Gastrocnemius medialis (tissue), 4 donors: ENCODE data around the gene C2orf74. TPM values are rescaled to one million over a fixed set of nuclear protein-coding genes. Genes with fewer than 3 reads are reported as not detected.

Experiments
- ATAC-seq, 2 donors: fragments of 150-250 bp; one replicate each; pipeline ENCODE4 v1.9.1; 2016
- DNase-seq, 2 donors: peaks; one replicate each; pipeline ENCODE4 v3.0.0-alpha.2; 2019
- H3K27ac ChIP-seq, 4 donors: fragments of 200-600 bp; sonication (generic); 1 replicate in 1 of 4; 2 replicates in 3 of 4; pipeline ENCODE4 v1.5.1; 2016 to 2018; ENCODE audit warnings: mild to moderate bottlenecking in 2 of 4, moderate library complexity in 1 of 4
- H3K27me3 ChIP-seq, 3 donors: fragments of 200-600 bp; sonication (generic) in 2 of 3; 1 replicate in 1 of 3; 2 replicates in 2 of 3; pipeline versions ENCODE4 v1.5.1 to v1.6.0; 2016 to 2019; ENCODE audit warnings: mild to moderate bottlenecking in 1 of 3, moderate library complexity in 1 of 3
- H3K36me3 ChIP-seq, 2 donors: fragments of 200-600 bp; sonication (generic) in 1 of 2; one replicate each; pipeline ENCODE4 v1.5.1; 2017 to 2018
- H3K4me1 ChIP-seq, 2 donors: fragments of 200-600 bp; sonication (generic) in 1 of 2; one replicate each; pipeline ENCODE4 v1.5.1; 2016 to 2017; ENCODE audit warnings: mild to moderate bottlenecking in 2 of 2
- H3K4me3 ChIP-seq, 4 donors: fragments of 200-600 bp; sonication (generic) in 3 of 4; 1 replicate in 1 of 4; 2 replicates in 3 of 4; pipeline ENCODE4 v1.5.1; 2016 to 2019; ENCODE audit warnings: mild to moderate bottlenecking in 2 of 4
- H3K9me3 ChIP-seq, 3 donors: fragments of 200-600 bp; sonication (generic) in 2 of 3; 1 replicate in 1 of 3; 2 replicates in 2 of 3; pipeline ENCODE4 v1.5.1; 2016 to 2019
- POLR2A ChIP-seq, 2 donors: fragments of 450-650 bp; IDR thresholded peaks; one replicate each; pipeline ENCODE4 v1.6.1; 2017; ENCODE audit warnings: antibody characterized with exemption in 2 of 2, mild to moderate bottlenecking in 2 of 2, moderate library complexity in 2 of 2
- in situ Hi-C, 4 donors: fragments of 200-750 bp; cut with MboI; loops; one replicate each; pipeline versions ENCODE4 v1.15.0 to v1.8.0; 2017; ENCODE audit warnings: low sequenced_read_pairs in 4 of 4
- intact Hi-C: fragments of 100-400 bp; cut with DNase I; formaldehyde crosslinking; loops from one replicate; pipeline ENCODE4 v1.15.1; 2023; ENCODE audit warnings: low total_unique reads
- total RNA-seq, 4 donors: library from RNA; depleted of rRNA; stranded (reverse); fragments of >200 nt; gene quantifications; one replicate each; pipeline versions ENCODE4 v1.1.0 to v1.2.3, GENCODE V29; 2016
- TF ChIP-seq, protein P1 (sequence below), 5 experiments: fragments of 450-650 bp in 3 of 5; fragments of 200-600 bp in 2 of 5; sonication (generic) in 2 of 5; IDR thresholded peaks in 4 of 5; conservative IDR thresholded peaks in 1 of 5; 1 replicate in 4 of 5; 2 replicates in 1 of 5; pipeline ENCODE4 v1.5.1; 2016 to 2019; ENCODE audit warnings: antibody characterized with exemption in 5 of 5, mild to moderate bottlenecking in 3 of 5, moderate library complexity in 3 of 5

The C2orf74 gene
- total RNA-seq, 4 donors from 2014 or later, result 6.6 to 19.2 (median 8.4) TPM

- ATAC-seq (no peak), DNase-seq (no peak)
- in situ Hi-C loops, result no loop called here
- Histone ChIP-seq H3K9me3 (no peaks in the 10 kb centered on the region), H3K4me3 (no peak overlapping the region), H3K27ac (no peak overlapping the region), H3K36me3 (peaks cover 0 to 36% of the 10 kb centered on the region in 2 donors), H3K4me1 (no peaks in the 10 kb centered on the region), H3K27me3 (no peaks in the 10 kb centered on the region)
- intact Hi-C loops, result no loop called here
- TF ChIP-seq, protein P1, sequence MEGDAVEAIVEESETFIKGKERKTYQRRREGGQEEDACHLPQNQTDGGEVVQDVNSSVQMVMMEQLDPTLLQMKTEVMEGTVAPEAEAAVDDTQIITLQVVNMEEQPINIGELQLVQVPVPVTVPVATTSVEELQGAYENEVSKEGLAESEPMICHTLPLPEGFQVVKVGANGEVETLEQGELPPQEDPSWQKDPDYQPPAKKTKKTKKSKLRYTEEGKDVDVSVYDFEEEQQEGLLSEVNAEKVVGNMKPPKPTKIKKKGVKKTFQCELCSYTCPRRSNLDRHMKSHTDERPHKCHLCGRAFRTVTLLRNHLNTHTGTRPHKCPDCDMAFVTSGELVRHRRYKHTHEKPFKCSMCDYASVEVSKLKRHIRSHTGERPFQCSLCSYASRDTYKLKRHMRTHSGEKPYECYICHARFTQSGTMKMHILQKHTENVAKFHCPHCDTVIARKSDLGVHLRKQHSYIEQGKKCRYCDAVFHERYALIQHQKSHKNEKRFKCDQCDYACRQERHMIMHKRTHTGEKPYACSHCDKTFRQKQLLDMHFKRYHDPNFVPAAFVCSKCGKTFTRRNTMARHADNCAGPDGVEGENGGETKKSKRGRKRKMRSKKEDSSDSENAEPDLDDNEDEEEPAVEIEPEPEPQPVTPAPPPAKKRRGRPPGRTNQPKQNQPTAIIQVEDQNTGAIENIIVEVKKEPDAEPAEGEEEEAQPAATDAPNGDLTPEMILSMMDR (IDR thresholded peaks at IDR 0.05 in 4 of 5, conservative IDR thresholded peaks at IDR 0.05 in 1 of 5), result no peak
- no peak for TF ChIP-seq POLR2A (IDR thresholded peaks at IDR 0.05)
Measured at GRCh38 chr2:61165946-61166345, 4.0 kb downstream of the C2orf74 start.

GRCh38 chr2:61167579-61167978 is 5.6 kb downstream of the C2orf74 start:
- H3K9me3 ChIP-seq, result no peaks in the 10 kb centered on the region
- ATAC-seq (no peak), DNase-seq (no peak)
- no peaks in the 10 kb centered on the region for H3K4me1 ChIP-seq
- H3K36me3 ChIP-seq, result peaks cover 0 to 36% of the 10 kb centered on the region in 2 donors
- H3K27ac ChIP-seq, result no peak overlapping the region
- in situ Hi-C loops, result no loop called here
- H3K4me3 ChIP-seq, result no peak overlapping the region
- no peaks in the 10 kb centered on the region for H3K27me3 ChIP-seq
- intact Hi-C loops, result no loop called here
- TF ChIP-seq POLR2A (IDR thresholded peaks at IDR 0.05), result no peak
- TF ChIP-seq, protein P1 (IDR thresholded peaks at IDR 0.05 in 4 of 5, conservative IDR thresholded peaks at IDR 0.05 in 1 of 5), result no peak

- in situ Hi-C loops, result no loop called here
- Histone ChIP-seq H3K27me3 (no peaks in the 10 kb centered on the region), H3K36me3 (no peaks in the 10 kb centered on the region), H3K27ac (no peak overlapping the region), H3K4me3 (no peak overlapping the region), H3K9me3 (no peaks in the 10 kb centered on the region), H3K4me1 (peaks cover 0 to 2% of the 10 kb centered on the region in 2 donors)
- intact Hi-C loops, result no loop called here
- DNase-seq (no peak), ATAC-seq (no peak)
- TF ChIP-seq, protein P1 (IDR thresholded peaks at IDR 0.05 in 4 of 5, conservative IDR thresholded peaks at IDR 0.05 in 1 of 5), result no peak
Measured at GRCh38 chr2:61172671-61173070, 10.7 kb downstream of the C2orf74 start.

GRCh38 chr2:61173116-61173515 is 11.1 kb downstream of the C2orf74 start:
- in situ Hi-C loops, result no loop called here
- H3K4me1 ChIP-seq, result peaks cover 2% of the 10 kb centered on the region in 2 donors
- H3K9me3 ChIP-seq, result no peaks in the 10 kb centered on the region
- TF ChIP-seq POLR2A (IDR thresholded peaks at IDR 0.05), result no peak
- TF ChIP-seq, protein P1 (IDR thresholded peaks at IDR 0.05 in 4 of 5, conservative IDR thresholded peaks at IDR 0.05 in 1 of 5), result no peak
- no peaks in the 10 kb centered on the region for H3K36me3 ChIP-seq
- ATAC-seq (no peak), DNase-seq (no peak)
- no peaks in the 10 kb centered on the region for H3K27me3 ChIP-seq
- intact Hi-C loops, result no loop called here
- no peak overlapping the region for H3K27ac ChIP-seq
- H3K4me3 ChIP-seq, result no peak overlapping the region

GRCh38 chr2:61175036-61175435 is 13.0 kb downstream of the C2orf74 start:
- ATAC-seq, result no peak
- TF ChIP-seq, protein P1 (IDR thresholded peaks at IDR 0.05 in 4 of 5, conservative IDR thresholded peaks at IDR 0.05 in 1 of 5), result no peak
- TF ChIP-seq POLR2A (IDR thresholded peaks at IDR 0.05), result no peak
- no peak overlapping the region for H3K27ac ChIP-seq
- H3K4me3 ChIP-seq, result no peak overlapping the region
- in situ Hi-C loops (no loop called here), intact Hi-C loops (loop anchor here (2.0 to 5.0 kb wide), 3 partner anchors 108 to 678 kb away; partner anchors contain the start of gene SANBR)
- H3K27me3 ChIP-seq, result no peaks in the 10 kb centered on the region
- no peak for DNase-seq
- H3K4me1 ChIP-seq, result peaks cover 20 to 21% of the 10 kb centered on the region in 2 donors
- no peaks in the 10 kb centered on the region for H3K36me3 ChIP-seq
- H3K9me3 ChIP-seq, result no peaks in the 10 kb centered on the region
